Lower leg skin (tissue), 3 donors: ENCODE results near the gene ZSCAN12.

Experiments
- CTCF ChIP-seq, 3 donors: fragments of 450-650 bp; IDR thresholded peaks; one replicate each; pipeline ENCODE4 v1.5.1; 2016; ENCODE audit warnings: antibody characterized with exemption in 3 of 3, mild to moderate bottlenecking in 3 of 3, moderate library complexity in 2 of 3
- POLR2A ChIP-seq, 2 donors: fragments of 450-650 bp; IDR thresholded peaks; one replicate each; pipeline ENCODE4 v1.6.1; 2016 to 2017; ENCODE audit warnings: antibody characterized with exemption in 2 of 2, mild to moderate bottlenecking in 1 of 2, moderate library complexity in 1 of 2

GRCh38 chr6:28393912-28394662 is 5.5 kb downstream of the ZSCAN12 start:
- no peak for TF ChIP-seq CTCF (IDR thresholded peaks at IDR 0.05)
- TF ChIP-seq POLR2A (IDR thresholded peaks at IDR 0.05), result no peak
